ENCODE data around the gene SH3RF3. TPM values are rescaled to one million over a fixed set of nuclear protein-coding genes. Genes with fewer than 3 reads are reported as not detected.

SH3RF3 gene
- polyA plus RNA-seq, 1 donor, result 4.0 TPM

GRCh38 chr2:109260886-109261700, 132.1 kb downstream of the SH3RF3 start:
- DNase-seq, result peak; percentile 55

DNA sequence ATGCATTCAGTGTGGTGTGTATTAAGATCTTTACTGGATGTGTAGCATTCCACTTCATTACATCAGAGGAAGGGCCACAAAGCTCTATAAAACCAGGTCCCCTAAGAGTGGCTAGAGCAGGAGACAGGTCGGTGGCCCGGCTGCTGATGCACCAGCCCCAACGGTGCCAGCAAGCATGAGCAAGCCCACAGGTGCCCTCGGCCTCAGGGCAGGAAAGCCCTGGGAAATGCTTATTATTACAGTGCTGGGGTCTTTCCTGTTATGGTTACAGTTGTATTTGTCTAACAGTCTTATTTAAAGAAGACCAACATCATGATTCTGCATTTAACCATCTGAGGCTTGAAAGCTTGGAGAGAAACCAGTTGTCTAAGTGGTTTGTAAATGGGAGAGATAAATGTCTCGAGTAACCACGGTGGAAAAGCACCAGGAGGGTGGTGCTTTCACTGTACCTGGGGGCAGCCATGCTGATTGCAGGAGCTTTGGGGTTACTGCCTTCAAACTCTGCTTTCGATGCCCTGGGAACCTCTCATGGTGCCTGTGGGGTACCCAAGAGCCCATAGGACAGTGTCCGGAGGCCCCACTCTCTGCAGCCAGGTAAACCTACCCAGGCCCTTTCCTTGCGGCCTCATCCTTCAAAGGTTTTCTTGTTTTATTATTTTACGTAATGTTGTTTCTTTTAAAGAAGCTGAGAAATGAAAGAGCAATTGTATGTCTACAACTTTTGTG, 133.1 kb downstream of the SH3RF3 start:
- DNase-seq, result no peak

GRCh38 chr2:109264595-109265328, 135.8 kb downstream of the SH3RF3 start:
- no peak for DNase-seq

DNA sequence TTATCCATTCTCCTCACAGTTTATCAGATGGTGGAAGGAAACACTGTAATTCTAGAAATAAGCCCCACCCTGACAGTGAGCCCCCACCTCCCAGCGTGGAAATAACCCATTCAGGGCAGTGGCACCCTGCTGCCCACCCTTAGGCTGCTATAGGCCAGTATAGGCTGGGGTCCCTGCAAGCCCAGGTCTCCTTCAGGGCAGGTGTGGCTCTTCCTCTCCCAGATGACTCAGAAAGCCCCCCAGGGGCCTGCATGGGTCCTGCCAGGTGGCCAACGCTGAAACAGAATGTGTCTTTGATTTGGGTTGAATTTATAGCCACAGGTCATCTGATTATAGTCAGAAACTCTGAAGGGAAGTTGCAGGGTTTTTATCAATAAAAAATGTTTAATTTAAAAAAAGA, 136.4 kb downstream of the SH3RF3 start:
- no peak for DNase-seq

GRCh38 chr2:109265953-109266352, 136.9 kb downstream of the SH3RF3 start:
- DNase-seq, result no peak

GRCh38 chr2:109266496-109266895, 137.5 kb downstream of the SH3RF3 start:
- DNase-seq, result no peak

- no peak for DNase-seq
These were observed 138.2 kb downstream of the SH3RF3 start for GRCh38 chr2:109266998-109267854.

GRCh38 chr2:109268916-109269315, 139.9 kb downstream of the SH3RF3 start:
- no peak for DNase-seq

DNA sequence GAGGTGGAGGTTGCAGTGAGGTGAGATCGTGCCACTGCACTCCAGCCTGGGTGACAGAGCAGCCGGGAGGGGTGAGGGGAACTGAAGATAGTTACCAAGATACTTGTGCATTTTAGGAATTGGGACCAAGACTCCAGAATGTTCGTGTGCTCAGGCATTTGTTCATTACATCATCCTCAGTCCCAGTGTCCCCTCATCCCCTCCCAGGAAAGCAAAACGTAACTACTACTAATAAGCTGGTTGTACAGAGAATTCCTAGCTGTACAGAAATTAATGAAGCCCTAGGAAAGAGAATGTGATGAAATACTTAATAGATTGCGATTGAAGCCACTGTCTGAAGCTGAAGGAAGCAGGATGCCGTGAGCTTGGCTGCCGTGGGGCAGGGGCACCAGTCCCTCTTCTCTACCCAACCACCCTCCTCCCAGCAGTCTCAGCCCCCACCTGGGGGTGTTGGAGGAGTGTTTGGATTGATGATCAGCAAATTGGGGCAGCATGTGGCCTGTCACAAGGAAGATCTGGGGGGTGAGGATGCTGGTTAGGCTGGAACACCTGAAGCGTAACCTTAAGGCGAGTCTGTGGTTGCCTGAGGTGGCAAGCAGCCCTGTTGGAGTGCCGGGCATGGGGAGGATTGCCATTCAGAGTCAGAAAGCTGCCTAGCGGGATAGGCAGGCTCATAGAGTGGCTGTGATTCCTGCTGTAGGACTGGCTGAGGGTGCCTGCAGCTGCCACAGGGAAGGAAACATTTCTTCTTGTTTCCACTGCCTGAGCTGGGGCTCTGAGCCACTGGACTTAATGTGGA, 140.9 kb downstream of the SH3RF3 start:
- no peak for DNase-seq

DNA sequence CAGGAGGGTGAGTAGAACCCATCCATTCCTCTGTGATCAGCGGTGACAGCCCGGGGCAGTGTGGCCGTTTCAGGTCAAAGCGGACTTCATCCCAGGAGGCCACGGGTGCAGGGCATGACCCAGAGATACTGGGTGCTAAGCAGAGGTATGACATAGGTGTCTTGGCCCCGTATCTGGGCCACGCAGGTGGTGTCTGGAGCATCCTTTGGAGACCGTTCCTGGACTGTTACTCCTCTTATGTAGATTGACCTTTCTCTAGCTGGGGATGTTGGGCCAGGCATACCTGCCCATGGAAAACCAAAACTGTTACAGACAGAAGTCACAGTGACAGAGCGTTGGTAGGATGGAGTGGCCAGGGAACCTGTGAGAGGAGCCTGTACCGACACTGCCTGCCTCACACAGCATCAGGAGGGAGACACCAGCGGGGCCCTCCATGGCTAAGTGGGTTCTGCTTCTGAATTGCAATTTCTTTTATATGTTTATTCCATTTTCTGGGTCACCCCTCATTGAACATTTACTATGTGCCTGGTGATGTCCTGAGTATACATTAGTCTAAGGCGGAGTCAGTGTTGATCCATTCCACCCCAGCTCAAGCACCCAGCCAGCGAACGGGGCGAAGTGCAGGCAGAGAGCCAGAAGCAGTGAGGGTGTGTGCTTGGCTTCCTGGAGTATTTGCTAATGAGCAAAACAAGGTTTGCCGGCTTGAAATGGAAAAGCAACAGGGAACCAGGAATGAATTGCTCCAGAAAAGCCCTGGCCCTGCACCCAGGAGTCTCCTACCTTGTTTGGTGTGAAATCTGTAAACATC, 141.7 kb downstream of the SH3RF3 start:
- DNase-seq, result no peak

- no peak for DNase-seq
These were observed 142.9 kb downstream of the SH3RF3 start for GRCh38 chr2:109271920-109272319.

GRCh38 chr2:109272461-109272860, 143.5 kb downstream of the SH3RF3 start:
- no peak for DNase-seq

GRCh38 chr2:109275120-109276012, 146.4 kb downstream of the SH3RF3 start:
- peak; percentile 71 for DNase-seq

DNA sequence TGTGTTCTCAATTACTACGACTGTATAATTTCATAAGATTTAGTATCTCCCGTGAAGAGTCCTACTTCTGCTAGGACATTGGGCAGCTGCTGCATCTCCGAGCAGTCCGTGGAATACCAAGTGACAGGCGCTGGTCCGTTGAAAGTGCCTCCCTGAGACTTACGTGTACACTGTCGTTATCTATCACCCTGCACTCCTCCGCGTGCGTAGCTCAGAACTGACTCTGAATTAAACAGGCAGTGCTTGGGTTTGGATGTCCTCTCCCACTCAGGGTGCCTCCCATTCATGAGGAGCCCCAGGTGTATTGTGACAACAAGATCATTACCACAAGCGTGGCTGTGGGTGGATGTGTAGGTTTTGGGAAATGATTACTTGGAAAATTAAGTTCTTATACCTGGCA, 148.4 kb downstream of the SH3RF3 start:
- DNase-seq, result no peak

GRCh38 chr2:109279243-109279860, 150.3 kb downstream of the SH3RF3 start:
- no peak for DNase-seq

DNA sequence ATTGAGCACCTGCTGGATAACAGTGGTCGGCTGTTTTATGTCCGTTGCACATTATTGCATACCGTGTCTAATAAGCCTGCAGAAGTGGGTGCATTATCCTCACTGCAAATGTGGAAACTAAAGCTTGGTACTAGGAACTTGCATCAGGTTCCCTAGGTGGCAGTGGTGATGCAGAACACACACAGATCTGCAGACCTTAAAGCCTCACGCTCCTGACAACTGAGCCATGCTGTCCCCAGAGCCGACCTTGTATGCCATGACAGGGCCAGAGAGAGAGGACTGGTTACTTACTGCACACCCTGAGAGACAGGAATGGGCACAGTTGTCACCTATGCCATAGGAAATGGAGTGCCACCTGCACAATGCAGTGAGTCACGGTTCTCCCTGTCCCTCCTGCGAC, 151.8 kb downstream of the SH3RF3 start:
- no peak for DNase-seq

GRCh38 chr2:109282360-109282759, 153.4 kb downstream of the SH3RF3 start:
- no peak for DNase-seq

DNA sequence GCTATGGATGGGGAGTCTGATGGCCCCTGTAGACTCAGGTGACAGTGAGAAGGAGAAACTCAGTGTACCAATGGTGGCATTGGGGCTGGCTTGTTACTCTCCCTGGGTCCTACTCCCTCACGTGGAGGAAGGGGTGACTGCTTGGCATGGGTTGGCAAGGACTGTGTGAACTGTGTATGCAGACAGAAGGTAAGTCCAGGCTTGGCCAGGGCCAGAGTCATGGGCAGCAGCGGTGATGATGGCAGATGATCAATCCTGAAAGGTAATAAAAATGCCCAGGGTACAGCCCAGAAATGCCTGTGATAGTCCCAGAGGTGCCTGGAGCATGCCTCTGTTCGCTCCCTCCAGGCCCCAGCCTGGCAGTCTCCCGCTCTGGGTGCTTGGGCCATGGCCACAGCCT, 153.9 kb downstream of the SH3RF3 start:
- no peak for DNase-seq

DNA sequence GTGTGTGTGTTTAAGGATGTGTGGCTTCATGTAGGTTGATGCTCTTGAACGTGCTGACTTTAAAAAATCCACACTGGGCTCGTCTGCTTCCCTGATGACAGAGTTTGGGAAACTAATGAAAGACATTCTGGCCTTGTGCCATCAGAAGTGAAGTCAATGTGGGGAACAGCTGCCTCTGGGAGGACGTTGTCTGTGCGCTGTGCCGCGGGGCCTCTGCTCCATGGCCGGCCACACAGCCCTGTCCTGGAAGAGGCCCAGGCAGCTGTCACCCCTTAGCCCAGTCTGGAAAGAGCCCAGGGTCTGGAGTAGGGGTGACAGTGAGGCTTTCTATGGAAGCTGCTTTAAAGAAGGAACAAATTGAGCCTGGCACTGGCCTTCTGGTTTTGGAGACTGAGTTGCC, 155.8 kb downstream of the SH3RF3 start:
- DNase-seq, result no peak
